GM23338 (cell line): Measurements from ENCODE around the gene ERN2. TPM values are rescaled to one million over a fixed set of nuclear protein-coding genes. Genes with fewer than 3 reads are reported as not detected.
"Not testable (repeated sequence)": the region's sequence is repeated elsewhere in the genome, so short reads cannot be mapped to it uniquely, and the experiment has no call there.

Experiments used
- ATAC-seq: fragments of 200-7000 bp; cut with Tn5 transposase; 3 replicates; pipeline ENCODE4 v1.9.1; 2020
- DNase-seq: peaks from one replicate; pipeline ENCODE4 v3.0.0-alpha.2; 2015; ENCODE audit warnings: low spot score
- H2AFZ ChIP-seq: fragments of 200-600 bp; sonication (generic); 2 replicates; pipeline ENCODE4 v1.8.0; 2016; ENCODE audit warnings: antibody characterized with exemption, mild to moderate bottlenecking, moderate library complexity
- H3F3A ChIP-seq: fragments of 200-600 bp; sonication (generic); replicated peaks from 2 replicates; pipeline ENCODE4 v1.8.0; 2017; ENCODE audit warnings: antibody characterized with exemption, mixed run types, low read depth
- H3K27ac ChIP-seq: fragments of 200-600 bp; sonication (generic); 2 replicates; pipeline ENCODE4 v1.6.1; 2016; ENCODE audit warnings: low read depth
- H3K27me3 ChIP-seq: fragments of 200-600 bp; sonication (generic); 2 replicates; pipeline ENCODE4 v1.8.0; 2016; ENCODE audit warnings: mild to moderate bottlenecking, mixed run types, moderate library complexity; ENCODE audit not compliant: insufficient read depth
- H3K36me3 ChIP-seq: fragments of 200-600 bp; sonication (generic); 2 replicates; pipeline ENCODE4 v1.8.0; 2016; ENCODE audit warnings: mild to moderate bottlenecking; ENCODE audit not compliant: insufficient read depth
- H3K4me1 ChIP-seq: fragments of 200-600 bp; sonication (generic); 2 replicates; pipeline ENCODE4 v1.8.0; 2016; ENCODE audit warnings: mild to moderate bottlenecking, moderate library complexity; ENCODE audit not compliant: insufficient read depth
- H3K4me2 ChIP-seq: fragments of 200-600 bp; sonication (generic); 2 replicates; pipeline ENCODE4 v1.7.1; 2017; ENCODE audit warnings: mixed run types
- H3K4me3 ChIP-seq: fragments of 200-600 bp; sonication (generic); 2 replicates; pipeline ENCODE4 v1.6.1; 2016; ENCODE audit warnings: mixed run types
- H3K79me2 ChIP-seq: fragments of 200-600 bp; sonication (generic); replicated peaks from 2 replicates; pipeline ENCODE4 v1.8.0; 2017; ENCODE audit warnings: mild to moderate bottlenecking; ENCODE audit not compliant: insufficient read depth
- H3K9me2 ChIP-seq: fragments of 200-600 bp; sonication (generic); 2 replicates; pipeline ENCODE4 v1.8.0; 2017; ENCODE audit not compliant: insufficient read depth
- H4K20me1 ChIP-seq: fragments of 200-600 bp; sonication (generic); replicated peaks from 2 replicates; pipeline ENCODE4 v1.8.0; 2017; ENCODE audit warnings: mild to moderate bottlenecking; ENCODE audit not compliant: insufficient read depth
- H3K27ac Mint-ChIP-seq: 2 replicates; pipeline ENCODE4 v1.8.0; 2020; ENCODE audit warnings: inconsistent platforms, mild to moderate bottlenecking, moderate library complexity, mixed read lengths
- H3K27me3 Mint-ChIP-seq: 3 replicates; pipeline ENCODE4 v1.8.0; 2022; ENCODE audit warnings: low read depth, mild to moderate bottlenecking, moderate library complexity, mixed read lengths, inconsistent platforms; ENCODE audit not compliant: insufficient read depth, poor library complexity
- H3K36me3 Mint-ChIP-seq: 3 replicates; pipeline ENCODE4 v1.8.0; 2021; ENCODE audit warnings: low read depth, mild to moderate bottlenecking, inconsistent platforms, moderate library complexity, mixed read lengths
- H3K4me1 Mint-ChIP-seq: 3 replicates; pipeline ENCODE4 v1.8.0; 2020; ENCODE audit warnings: mild to moderate bottlenecking, inconsistent platforms, mixed read lengths
- H3K4me3 Mint-ChIP-seq: 3 replicates; pipeline ENCODE4 v1.8.0; 2021; ENCODE audit warnings: moderate library complexity, mild to moderate bottlenecking, inconsistent platforms, mixed read lengths
- H3K9me3 Mint-ChIP-seq: 3 replicates; pipeline ENCODE4 v1.8.0; 2020; ENCODE audit warnings: moderate library complexity, mild to moderate bottlenecking, inconsistent platforms, mixed read lengths
- CREB1 ChIP-seq: fragments of 250-450 bp; sonication (Bioruptor Pico); IDR thresholded peaks from 2 replicates; pipeline ENCODE4 v1.5.0; 2020; ENCODE audit warnings: low read depth, mild to moderate bottlenecking, moderate library complexity
- EZH2 ChIP-seq: fragments of 200-600 bp; sonication (generic); IDR thresholded peaks from one replicate; pipeline ENCODE4 v1.8.0; 2017; ENCODE audit warnings: antibody characterized with exemption, mild to moderate bottlenecking, low read depth; ENCODE audit not compliant: unreplicated experiment
- EZH2phosphoT487 ChIP-seq: fragments of 200-600 bp; sonication (generic); IDR thresholded peaks from one replicate; pipeline ENCODE4 v1.8.1; 2018; ENCODE audit warnings: antibody characterized with exemption; ENCODE audit not compliant: unreplicated experiment
- JUNB ChIP-seq: IDR thresholded peaks from one replicate; pipeline ENCODE4 v1.6.1; 2016; ENCODE audit warnings: antibody characterized with exemption; ENCODE audit not compliant: unreplicated experiment
- NANOG ChIP-seq: IDR thresholded peaks from 2 replicates; pipeline ENCODE4 v1.6.1; 2016; ENCODE audit warnings: antibody characterized with exemption, borderline replicate concordance
- POLR2AphosphoS5 ChIP-seq: IDR thresholded peaks from 2 replicates; pipeline ENCODE4 v1.6.1; 2016; ENCODE audit warnings: antibody characterized with exemption, low read depth
- STAT1 ChIP-seq: IDR thresholded peaks from one replicate; pipeline ENCODE4 v1.6.1; 2016; ENCODE audit warnings: antibody characterized with exemption; ENCODE audit not compliant: unreplicated experiment
- ZNF114 ChIP-seq: fragments of 250-450 bp; sonication (Bioruptor Pico); IDR thresholded peaks from 2 replicates; pipeline ENCODE4 v1.5.0; 2020; ENCODE audit warnings: mild to moderate bottlenecking, moderate library complexity
- polyA plus RNA-seq: library from polyadenylated mRNA; unstranded; fragments of >200 nt; fragmentation: Nextera tagmentation; extraction: Ambion mirVana; gene quantifications from 2 replicates; pipeline ENCODE4 v1.2.1, GENCODE V29; 2016
- total RNA-seq: library from RNA; depleted of rRNA; stranded (reverse); fragments of >200 nt; shearing (Covaris generic); gene quantifications from 2 replicates; pipeline ENCODE4 v1.2.3, GENCODE V29; 2014
- TF ChIP-seq, protein P1 (sequence below): fragments of 250-450 bp; sonication (Bioruptor Pico); IDR thresholded peaks from 2 replicates; pipeline ENCODE4 v1.5.0; 2020; ENCODE audit warnings: mild to moderate bottlenecking, moderate library complexity
- TF ChIP-seq, protein P2 (sequence below): IDR thresholded peaks from one replicate; pipeline ENCODE4 v1.6.1; 2018; ENCODE audit warnings: antibody characterized with exemption; ENCODE audit not compliant: unreplicated experiment

Gene ERN2
- total and polyA plus RNA-seq, 2 experiments from 2014 or later = 0.97 to 1.1 TPM

DNA sequence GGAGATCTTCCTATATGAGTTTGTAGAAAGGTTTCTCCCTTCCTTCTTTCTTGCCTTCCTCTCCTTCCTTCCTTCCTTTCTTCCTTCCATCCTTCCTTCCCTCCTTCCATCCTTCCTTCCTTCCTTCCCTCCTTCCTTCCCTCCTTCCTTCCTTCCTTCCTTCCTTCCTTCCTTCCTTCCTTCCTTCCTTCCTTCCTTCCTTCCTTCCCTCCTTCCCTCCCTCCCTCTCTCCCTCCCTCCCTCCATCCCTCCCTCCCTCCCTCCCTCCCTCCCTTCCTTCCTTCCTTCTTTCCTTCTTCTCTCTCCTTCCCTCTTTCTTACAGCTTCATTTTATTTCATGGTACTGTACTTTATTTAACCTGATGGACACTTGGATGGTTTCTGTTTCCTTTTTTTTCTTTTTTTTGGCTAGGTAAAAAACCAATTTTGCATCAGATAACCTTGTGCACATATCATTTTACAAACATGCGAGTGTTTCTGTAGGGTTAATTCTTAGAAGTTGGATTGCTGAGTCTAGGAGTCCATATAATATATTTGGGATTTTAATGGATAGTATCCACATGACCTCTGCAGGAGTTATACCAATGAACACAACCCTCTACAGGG is 24.5 kb upstream of the ERN2 start:
- H3K36me3 ChIP-seq, H3K79me2 ChIP-seq, H3K4me1 Mint-ChIP-seq, H3K36me3 Mint-ChIP-seq, H3F3A ChIP-seq, H3K4me1 ChIP-seq, DNase-seq, H3K4me3 ChIP-seq, H3K9me2 ChIP-seq, H3K27ac Mint-ChIP-seq, H3K27ac ChIP-seq, H3K4me3 Mint-ChIP-seq, H3K9me3 Mint-ChIP-seq, H3K27me3 Mint-ChIP-seq, H3K4me2 ChIP-seq, H2AFZ ChIP-seq, ATAC-seq, H3K27me3 ChIP-seq, H4K20me1 ChIP-seq: not testable (repeated sequence)

DNA sequence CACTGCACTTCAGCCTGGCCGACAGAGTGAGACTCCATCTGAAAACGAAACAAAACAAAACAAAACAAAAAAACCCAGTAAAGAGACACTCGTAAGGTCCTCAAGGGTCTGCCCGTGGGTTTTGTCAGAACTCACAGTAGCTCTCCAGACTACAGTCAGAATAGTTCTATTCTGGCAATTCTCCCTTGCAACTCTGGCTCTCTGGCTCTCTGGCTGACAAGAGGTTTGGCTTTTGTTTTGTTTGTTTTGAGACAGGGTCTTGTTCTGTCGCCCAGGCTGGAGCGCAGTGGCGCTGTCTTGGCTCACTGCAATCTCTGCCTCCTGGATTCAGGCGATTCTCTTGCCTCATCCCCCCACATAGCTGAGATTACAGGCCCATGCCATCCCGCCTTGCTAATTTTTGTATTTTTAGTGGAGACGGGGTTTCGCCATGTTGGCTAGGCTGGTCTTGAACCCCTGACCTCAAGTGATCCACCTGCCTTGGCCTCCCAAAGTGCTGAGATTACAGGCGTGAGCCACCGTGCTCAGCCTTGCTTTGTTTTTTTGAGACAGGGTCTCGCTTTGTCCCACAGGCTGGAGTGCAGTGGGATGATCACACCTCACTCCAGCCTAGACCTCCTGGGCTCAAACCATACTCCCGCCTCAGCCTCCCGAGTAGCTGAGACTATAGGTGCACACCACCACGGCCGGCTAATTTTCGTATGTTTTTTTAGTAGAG is 21.3 kb upstream of the ERN2 start:
- 0 out of 2 replicates have a peak, but pooled peaks cover 3% of the 10 kb centered on the region for H3K9me2 ChIP-seq
- H3K4me1 ChIP-seq = peaks cover 6% of the 10 kb centered on the region; the same call in 1 of the 2 replicates
- ATAC-seq (no peak), DNase-seq (no peak)
- Mint-ChIP-seq H3K4me1 (peaks cover 7% of the 10 kb centered on the region), H3K9me3 (no peaks in the 10 kb centered on the region), H3K36me3 (no peaks in the 10 kb centered on the region), H3K27me3 (peaks cover 7% of the 10 kb centered on the region), H3K27ac (no peak overlapping the region), H3K4me3 (no peak overlapping the region)
- H4K20me1 ChIP-seq = no peaks in the 10 kb centered on the region; the same call in 1 of the 2 replicates
- no peaks in the 10 kb centered on the region for H3K27me3 ChIP-seq
- no peaks in the 10 kb centered on the region for H3K36me3 ChIP-seq
- H3K79me2 ChIP-seq = no peaks in the 10 kb centered on the region
- H3K4me3 ChIP-seq = no peak overlapping the region
- H2AFZ ChIP-seq = peak overlapping the region; percentile 60; the same call in 1 of the 2 replicates
- no peak overlapping the region for H3K4me2 ChIP-seq
- no peaks in the 10 kb centered on the region for H3F3A ChIP-seq
- H3K27ac ChIP-seq = no peak overlapping the region
- TF ChIP-seq JUNB (no peak), CREB1 (CRISPR knock-in tag) (no peak), EZH2 (no peak), NANOG (no peak), POLR2AphosphoS5 (no peak), STAT1 (no peak), EZH2phosphoT487 (no peak), ZNF114 (CRISPR knock-in tag) (no peak)
- TF ChIP-seq, protein P1, sequence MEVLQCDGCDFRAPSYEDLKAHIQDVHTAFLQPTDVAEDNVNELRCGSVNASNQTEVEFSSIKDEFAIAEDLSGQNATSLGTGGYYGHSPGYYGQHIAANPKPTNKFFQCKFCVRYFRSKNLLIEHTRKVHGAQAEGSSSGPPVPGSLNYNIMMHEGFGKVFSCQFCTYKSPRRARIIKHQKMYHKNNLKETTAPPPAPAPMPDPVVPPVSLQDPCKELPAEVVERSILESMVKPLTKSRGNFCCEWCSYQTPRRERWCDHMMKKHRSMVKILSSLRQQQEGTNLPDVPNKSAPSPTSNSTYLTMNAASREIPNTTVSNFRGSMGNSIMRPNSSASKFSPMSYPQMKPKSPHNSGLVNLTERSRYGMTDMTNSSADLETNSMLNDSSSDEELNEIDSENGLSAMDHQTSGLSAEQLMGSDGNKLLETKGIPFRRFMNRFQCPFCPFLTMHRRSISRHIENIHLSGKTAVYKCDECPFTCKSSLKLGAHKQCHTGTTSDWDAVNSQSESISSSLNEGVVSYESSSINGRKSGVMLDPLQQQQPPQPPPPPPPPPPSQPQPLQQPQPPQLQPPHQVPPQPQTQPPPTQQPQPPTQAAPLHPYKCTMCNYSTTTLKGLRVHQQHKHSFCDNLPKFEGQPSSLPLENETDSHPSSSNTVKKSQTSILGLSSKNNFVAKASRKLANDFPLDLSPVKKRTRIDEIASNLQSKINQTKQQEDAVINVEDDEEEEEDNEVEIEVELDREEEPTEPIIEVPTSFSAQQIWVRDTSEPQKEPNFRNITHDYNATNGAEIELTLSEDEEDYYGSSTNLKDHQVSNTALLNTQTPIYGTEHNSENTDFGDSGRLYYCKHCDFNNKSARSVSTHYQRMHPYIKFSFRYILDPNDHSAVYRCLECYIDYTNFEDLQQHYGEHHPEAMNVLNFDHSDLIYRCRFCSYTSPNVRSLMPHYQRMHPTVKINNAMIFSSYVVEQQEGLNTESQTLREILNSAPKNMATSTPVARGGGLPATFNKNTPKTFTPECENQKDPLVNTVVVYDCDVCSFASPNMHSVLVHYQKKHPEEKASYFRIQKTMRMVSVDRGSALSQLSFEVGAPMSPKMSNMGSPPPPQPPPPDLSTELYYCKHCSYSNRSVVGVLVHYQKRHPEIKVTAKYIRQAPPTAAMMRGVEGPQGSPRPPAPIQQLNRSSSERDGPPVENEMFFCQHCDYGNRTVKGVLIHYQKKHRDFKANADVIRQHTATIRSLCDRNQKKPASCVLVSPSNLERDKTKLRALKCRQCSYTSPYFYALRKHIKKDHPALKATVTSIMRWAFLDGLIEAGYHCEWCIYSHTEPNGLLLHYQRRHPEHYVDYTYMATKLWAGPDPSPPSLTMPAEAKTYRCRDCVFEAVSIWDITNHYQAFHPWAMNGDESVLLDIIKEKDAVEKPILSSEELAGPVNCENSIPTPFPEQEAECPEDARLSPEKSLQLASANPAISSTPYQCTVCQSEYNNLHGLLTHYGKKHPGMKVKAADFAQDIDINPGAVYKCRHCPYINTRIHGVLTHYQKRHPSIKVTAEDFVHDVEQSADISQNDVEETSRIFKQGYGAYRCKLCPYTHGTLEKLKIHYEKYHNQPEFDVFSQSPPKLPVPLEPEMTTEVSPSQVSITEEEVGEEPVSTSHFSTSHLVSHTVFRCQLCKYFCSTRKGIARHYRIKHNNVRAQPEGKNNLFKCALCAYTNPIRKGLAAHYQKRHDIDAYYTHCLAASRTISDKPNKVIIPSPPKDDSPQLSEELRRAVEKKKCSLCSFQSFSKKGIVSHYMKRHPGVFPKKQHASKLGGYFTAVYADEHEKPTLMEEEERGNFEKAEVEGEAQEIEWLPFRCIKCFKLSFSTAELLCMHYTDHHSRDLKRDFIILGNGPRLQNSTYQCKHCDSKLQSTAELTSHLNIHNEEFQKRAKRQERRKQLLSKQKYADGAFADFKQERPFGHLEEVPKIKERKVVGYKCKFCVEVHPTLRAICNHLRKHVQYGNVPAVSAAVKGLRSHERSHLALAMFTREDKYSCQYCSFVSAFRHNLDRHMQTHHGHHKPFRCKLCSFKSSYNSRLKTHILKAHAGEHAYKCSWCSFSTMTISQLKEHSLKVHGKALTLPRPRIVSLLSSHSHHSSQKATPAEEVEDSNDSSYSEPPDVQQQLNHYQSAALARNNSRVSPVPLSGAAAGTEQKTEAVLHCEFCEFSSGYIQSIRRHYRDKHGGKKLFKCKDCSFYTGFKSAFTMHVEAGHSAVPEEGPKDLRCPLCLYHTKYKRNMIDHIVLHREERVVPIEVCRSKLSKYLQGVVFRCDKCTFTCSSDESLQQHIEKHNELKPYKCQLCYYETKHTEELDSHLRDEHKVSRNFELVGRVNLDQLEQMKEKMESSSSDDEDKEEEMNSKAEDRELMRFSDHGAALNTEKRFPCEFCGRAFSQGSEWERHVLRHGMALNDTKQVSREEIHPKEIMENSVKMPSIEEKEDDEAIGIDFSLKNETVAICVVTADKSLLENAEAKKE (CRISPR knock-in tag) = no peak
- TF ChIP-seq, protein P2, sequence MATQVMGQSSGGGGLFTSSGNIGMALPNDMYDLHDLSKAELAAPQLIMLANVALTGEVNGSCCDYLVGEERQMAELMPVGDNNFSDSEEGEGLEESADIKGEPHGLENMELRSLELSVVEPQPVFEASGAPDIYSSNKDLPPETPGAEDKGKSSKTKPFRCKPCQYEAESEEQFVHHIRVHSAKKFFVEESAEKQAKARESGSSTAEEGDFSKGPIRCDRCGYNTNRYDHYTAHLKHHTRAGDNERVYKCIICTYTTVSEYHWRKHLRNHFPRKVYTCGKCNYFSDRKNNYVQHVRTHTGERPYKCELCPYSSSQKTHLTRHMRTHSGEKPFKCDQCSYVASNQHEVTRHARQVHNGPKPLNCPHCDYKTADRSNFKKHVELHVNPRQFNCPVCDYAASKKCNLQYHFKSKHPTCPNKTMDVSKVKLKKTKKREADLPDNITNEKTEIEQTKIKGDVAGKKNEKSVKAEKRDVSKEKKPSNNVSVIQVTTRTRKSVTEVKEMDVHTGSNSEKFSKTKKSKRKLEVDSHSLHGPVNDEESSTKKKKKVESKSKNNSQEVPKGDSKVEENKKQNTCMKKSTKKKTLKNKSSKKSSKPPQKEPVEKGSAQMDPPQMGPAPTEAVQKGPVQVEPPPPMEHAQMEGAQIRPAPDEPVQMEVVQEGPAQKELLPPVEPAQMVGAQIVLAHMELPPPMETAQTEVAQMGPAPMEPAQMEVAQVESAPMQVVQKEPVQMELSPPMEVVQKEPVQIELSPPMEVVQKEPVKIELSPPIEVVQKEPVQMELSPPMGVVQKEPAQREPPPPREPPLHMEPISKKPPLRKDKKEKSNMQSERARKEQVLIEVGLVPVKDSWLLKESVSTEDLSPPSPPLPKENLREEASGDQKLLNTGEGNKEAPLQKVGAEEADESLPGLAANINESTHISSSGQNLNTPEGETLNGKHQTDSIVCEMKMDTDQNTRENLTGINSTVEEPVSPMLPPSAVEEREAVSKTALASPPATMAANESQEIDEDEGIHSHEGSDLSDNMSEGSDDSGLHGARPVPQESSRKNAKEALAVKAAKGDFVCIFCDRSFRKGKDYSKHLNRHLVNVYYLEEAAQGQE = no peak
